HG02588 (cell line): Measurements from ENCODE around the gene CTIF.

Experiments
- ATAC-seq: cut with Tn5 transposase; IDR thresholded peaks from one replicate; pipeline ENCODE4 v1.9.1; 2021; ENCODE audit warnings: mild to moderate bottlenecking, moderate library complexity; ENCODE audit not compliant: unreplicated experiment

CTIF gene

DNA sequence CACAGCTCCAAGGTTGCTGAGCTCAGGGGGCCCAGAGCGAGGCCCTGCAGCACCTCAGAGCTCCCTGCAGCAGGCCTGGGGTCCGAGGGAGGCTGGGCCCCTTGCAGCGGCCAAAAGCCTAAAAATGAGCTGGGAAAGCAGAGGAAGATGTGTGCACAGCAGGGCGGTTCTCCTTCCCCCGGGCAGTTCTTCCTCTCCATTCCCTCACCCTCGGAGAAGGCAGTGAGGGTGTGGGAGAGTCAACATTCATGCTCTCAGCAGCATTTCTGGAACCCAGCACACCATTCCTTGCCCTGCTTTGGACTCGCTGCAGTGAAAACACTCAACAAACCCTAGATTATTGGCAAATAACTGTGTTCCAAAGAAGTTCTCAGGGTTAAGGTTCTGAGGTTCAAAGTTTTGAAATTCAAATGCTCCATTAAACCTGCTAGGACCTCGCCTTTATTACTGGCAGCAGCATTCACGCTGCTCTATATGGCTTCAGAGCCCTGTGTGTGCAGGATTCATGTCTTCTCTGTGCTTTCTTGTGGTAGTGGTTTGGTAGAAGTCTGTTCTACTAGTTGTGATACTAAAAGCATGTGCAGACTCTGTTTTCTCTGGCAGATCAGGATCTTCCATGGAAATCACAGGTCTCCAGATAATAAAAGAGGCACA, 79.1 kb downstream of the CTIF start:
- ATAC-seq: no peak

DNA sequence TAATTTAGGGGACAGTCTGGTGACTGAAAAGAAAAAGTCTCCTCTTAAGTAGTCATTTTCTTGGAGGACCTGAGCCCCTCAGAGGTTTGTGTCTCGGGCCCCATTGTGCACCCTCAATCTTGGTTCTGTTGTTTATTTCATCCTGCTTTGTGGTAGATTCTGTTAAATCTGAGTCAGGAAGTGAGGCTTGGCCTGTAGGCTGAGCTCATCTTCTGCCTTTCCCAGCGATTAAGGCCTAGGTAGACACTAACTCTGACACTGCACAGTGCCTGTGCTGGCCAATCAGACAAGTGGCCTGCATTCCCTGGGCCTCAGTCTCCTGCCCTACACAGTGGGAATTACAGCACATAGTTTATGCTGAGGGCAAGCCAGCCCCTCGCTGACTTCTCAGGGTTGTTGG, 80.2 kb downstream of the CTIF start:
- no peak for ATAC-seq

DNA sequence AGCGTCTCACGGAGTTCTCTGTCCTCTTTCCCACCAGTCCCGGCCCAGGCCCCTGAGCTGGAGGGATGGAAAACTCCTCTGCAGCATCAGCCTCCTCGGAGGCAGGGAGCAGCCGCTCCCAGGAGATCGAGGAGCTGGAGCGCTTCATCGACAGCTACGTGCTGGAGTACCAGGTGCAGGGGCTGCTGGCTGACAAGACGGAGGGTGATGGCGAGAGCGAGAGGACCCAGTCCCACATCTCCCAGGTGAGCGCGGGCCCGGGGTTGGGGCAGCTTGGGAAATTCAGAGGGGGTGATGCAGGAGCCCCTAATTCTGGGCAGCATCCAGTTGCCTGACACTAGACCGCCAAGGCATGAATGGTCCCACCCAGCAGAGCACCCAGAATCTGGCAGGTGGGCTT, 80.7 kb downstream of the CTIF start:
- ATAC-seq: no peak

DNA sequence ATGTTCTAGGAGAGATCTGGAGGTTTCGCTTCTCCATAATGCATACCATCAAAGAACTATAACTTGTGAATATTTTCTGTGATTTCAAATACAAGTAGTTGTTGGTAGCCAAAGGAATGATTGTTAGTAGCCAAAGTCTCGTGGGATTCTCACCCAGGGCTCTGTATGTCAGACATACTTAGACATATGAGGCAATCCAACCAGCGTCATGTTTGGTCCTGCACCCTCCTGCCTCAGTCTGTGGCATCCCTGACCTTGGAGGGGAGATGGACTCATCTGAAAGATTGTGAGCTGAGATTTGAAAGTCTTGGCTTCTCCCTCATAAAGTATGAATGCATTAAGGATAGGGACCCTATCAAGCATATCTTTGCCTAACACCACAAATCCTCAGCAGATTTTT, 81.2 kb downstream of the CTIF start:
- ATAC-seq: no peak

DNA sequence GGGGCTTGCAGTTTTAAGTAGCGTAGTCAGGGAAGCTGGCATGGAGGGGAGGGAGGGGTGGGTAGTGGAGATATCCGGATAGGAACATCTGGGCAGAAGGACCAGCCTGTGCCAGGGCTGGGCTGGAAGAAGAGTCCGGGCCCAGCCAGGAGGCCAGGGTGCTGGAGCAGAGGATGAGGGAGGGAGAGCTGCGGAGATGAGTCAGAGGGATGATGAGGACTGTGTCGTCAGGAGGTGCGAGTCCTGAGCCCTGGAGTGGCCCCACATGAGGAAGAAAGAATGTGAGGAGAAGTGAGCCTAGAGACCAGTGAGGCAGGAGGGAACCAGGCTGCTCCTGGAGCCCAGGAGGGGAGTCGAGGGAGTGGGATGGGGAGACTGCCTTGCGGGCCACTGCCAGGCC, 82.4 kb downstream of the CTIF start:
- no peak for ATAC-seq

DNA sequence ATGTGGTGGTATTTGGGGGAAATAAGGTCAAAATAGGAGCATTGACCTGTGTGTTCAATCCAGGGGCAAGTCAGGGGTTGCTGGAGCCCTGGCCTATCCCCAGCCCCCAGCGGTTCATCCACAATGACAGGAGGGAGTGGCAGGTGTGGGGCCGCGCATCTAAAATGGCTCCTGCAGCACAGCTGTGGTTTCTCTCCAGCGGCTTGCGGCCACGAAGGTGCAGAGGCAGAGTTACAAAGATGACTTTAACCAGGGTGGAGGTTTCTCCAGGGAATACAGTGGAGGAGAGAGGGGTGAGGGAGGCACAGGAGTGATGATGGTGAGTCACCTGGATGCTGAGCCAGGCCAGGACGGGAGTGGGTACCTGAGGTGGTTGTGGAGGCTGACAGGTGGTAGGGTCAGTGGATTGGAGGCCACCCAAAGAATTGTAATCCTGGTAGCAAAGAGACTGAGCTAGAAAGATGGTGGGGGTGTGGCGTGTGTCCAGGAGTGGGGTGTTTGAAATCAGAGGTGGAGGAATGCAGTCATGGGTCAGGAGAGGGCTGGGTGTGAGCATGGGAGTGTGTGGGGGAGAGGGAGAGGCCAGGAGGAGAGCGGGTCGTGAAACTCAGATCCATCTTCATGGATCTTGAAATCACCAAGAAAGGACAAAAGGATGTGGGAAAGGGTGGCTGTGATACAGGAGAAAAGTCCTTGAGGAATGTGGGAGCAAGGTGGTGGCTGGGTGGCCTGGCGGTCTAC, 83.2 kb downstream of the CTIF start:
- no peak for ATAC-seq

DNA sequence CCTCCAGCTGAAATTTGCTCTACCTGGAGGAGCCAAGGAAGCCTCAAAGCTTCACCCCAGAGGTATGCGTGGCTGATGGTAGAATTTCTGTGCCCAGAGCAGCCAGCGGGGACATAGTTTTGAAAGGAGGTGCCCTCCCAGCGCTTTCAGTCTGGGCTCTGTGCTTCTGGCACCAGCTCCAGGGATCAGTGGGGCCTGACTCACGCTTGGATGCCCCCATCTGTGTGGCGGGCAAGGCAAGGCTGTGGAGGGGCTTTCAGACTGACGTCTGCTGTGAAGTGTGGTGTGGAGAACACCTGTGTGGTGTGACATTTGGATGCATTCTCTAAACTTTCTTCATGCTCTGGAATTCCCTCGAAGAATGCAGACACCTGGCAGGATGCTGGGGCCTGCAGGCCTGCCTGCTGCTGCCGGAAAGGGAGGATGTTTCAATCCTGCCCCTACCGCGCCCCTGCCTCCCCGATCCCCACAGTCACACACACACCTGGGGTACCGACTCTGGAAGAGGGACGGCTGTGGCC, 84.1 kb downstream of the CTIF start:
- no peak for ATAC-seq

DNA sequence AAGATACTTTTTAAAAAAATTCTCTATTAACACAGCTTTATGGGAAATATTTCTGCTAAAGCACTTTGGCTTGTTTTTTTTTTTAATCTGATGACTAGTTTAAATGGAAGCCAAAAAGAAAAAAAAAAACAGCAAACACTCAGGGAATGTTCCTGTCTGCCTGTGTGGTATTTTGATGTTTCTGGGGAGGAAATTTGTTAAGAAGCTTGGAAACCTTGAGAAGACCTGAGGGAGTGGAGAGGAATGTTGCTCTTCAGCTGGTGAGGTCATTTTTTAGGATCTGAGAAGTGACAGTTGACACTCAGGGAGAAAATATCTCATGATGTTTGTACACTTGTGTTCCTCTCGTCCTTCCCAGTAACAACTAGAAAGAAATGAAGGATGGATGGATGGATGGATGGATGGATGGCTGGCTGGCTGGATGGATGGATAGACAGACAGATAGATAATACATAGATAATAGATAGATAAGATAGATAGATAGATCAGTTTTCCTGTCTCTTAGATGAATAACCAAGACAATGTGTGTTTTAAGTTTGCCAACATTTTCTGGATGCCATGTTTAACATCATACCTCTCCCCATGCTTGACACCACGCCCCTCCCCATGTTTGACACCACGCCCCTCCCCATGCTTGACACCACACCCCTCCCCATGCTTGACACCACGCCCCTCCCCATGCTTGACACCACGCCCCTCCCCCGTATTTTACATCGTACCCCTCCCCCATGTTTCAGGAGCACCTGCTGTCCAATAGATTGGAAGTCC, 84.8 kb downstream of the CTIF start:
- no peak for ATAC-seq

DNA sequence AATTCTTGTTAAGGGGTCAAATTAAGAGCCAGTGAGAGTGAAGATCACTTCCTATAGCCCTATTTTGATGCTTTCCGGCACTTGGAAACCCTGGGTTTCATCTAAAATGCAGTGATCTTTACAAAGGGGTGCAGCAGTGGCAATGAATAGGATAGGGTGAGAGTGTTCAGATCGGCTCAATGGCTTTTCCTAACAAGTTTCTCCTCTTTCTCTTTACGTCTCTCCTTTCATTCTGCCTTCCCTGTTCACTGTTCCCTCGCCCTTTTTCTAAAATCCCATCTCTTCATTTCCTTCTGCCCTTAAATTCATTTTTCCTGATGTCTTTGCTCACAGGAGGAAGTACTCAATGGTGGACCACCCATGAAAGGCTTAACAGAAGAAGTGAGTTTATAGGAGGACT, 86.0 kb downstream of the CTIF start:
- no peak for ATAC-seq

DNA sequence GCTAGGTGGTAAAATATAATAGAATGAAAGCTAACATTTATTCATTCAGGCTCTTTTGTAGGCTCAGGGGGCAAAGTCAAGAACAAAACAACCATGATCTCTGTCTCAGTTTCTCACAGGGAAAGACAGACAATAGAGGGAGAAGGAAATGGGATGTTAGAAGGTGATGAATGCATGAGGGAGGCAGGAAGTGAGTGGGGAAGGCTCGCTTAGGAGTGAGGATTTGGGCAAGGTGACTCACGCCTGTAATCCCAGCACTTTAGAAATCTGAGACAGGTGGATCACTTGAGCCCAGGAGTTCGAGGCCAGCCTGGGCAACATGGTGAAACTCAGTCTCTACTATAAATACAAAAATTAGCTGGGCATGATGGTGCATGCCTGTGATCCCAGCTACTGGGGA, 88.4 kb downstream of the CTIF start:
- no peak for ATAC-seq

DNA sequence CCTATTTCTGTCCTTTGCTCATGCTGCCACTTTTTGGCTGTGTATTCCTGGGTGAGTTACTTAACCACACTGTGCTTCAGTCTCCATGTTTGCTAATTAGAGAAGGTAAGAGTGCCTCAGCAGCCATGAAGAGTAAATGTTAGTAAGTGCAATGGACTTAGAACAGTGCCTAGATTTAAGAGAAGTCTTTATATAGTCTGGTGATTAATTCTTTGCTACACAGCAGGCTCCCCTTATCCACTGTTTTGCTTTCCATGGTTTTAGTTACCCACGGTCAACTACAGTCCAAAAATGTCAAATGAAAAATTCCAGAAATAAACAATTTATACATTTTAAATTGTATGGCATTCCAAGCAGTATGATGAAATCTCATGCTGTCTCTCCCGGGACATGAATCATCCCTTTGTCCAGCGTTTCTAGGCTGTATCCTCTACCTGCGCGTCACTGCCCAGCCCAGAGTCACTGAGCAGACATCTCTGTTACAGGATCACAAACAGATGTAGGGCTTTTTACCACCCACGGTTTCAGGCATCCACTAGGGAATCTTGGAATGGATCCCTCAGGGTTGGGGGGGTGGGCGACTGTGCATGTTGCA, 91.0 kb downstream of the CTIF start:
- no peak for ATAC-seq

DNA sequence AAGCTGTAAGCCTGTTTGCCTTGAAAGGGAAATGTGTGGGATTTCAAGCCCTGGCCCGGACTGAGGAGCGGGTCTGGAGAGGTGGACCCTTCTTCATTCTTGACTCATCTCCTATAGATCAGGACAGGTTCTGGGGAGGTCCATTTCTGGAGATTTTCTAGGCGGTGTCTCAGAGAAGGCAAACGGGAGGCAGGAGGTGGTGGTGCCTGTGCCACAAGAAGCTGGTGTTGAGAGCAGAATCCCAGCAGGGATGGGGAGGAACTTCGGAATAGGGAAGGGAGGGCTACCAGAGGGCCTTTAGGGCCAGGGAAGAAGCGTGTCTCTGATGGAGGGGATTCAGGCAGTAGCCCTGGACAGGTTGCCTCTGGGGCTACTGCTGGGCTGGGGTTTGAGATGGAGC, 93.0 kb downstream of the CTIF start:
- no peak for ATAC-seq

DNA sequence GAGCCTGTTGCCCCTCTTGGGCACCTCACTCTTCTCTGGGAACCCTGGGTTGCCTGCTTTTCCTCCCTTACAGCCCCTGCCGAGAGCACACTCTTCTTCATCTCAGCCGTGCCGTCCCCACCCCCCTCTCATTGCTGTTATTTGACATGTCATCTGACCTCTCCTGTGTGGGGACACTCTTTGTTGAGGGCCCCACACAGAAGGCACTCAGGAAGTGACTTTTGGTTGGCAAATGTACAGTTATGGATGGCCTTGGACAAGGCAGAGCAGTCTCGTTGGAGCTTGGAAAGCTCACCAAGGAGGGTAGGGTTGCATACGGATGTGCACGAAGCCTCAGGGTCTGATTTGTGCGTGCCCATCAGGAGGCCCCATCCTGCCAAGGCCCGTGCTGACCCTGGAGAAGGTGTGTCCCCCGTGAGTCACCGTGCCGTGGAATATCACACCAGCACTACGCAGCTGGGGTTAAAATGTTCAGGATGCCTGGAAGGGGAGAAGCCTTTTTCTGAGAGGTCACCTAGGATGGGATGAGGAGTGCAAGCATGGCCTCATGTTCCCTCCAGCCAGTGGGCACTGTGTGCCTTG, 93.9 kb downstream of the CTIF start:
- ATAC-seq: no peak

DNA sequence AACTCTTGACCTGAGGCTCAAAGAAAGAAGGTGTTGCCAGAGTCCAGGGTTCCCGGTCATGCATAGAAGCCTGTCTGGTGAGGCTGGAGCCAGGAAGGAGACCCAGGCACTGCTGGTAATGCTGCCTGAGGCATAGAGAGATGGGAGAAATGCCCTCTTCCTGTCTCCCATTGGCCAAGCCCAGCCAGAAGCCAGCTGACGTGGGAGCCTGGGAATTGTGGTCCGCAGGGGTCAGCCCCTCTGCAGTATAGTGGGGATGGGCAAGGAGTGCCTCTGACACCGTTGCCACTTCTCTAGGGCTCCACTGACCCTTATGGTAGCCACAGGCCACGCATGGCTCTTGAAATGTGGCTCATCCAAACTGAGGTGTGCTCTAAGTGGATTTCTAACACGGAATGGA, 95.7 kb downstream of the CTIF start:
- ATAC-seq: no peak

DNA sequence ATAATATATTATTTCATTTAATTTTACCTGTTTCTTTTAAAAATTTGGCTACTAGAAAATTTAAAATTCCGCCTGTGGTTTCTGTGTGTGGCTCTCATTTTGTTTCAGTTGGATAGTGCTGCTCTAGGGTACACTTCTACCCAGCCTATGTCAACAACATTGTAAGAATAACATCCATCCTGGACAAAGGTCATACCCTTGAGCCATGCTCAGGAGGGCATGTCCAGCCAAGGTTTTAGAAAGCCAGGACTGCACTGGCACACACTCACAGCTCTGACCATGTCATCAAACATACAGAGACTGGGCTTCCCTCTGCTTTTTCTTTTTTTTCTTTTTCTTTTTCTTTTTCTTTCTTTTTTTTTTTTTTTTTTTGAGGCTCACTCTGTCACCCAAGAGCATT, 96.1 kb downstream of the CTIF start:
- ATAC-seq: no peak

DNA sequence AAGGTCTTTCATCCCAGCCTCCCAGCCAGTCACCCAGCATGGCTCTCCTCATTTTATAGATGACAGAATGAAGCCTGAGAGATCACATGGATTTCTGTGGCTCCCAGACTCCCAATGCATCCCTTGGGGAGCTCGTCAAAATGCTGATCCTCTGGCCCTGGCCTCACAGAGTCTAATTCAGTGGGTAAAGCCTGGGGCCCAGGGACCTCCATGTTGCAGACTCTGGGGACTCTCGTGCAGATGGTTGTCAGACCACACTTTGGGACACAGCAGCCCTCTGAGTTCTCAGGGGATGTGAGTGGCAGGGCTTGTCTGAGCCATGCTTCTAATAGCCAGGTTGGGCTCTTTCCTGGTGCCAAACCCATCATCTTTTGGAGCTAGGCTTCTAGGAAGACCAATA, 97.0 kb downstream of the CTIF start:
- no peak for ATAC-seq

DNA sequence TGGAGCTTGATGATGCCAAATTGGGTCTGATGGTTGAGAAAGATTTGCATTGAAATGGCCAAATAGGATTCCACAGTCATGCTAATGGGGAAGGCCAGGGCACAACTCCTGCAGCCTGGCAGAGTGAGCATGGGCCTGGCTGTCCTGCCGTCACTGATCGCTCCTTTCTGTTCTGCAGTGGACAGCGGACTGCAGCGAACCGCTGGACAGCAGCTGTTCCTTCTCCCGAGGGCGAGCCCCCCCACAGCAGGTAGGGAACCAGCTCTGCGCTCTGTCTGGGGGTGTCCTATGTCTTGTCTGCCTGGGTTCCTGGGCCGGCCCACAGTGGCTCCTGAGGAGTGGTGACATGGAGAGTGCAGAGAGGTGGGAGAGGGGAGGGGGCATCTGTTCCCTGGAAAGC, 97.6 kb downstream of the CTIF start:
- ATAC-seq: no peak

DNA sequence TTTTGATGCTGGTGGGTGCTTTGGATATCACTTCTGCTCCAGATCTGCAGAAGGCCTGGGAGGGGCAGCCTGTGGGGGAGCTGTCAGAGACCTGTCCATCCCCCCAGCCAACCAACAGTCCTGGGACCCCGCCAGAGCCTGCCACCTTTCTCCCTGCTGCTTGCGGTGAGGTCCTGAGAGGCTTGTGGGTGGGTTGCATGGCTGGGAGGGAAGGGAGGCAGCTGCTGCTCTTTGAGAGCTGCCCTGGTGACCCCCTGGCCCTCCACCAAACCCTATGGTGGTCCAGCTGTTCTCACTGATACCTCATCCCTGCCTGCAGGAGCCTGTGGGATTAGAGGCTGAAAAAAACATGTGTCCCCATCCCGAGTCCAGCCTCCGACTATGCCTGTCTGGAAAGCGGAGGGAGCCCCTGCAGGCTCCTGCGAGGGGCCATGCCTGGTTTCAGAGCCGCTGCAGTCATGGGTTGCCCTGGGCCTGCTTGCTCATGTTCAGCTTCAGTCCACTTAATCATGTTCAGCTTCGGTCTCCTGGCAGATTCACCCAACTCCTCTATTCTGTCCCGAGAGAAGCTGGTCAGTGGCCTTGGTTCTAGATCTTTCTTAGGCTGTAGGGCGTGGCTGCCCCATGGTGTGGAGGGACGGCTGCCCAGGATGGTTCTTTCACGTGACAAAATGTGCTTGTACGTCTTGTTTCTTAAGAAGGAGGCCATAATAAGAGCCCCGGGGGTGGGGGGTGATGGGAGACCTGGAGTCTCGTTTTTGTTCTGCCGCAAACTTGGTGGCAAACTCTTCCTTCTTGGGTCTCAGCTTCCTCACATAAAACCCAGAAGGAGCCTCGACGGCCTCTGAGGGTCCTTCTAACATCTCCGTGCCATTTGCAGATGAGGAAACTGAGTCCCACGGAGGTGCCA, 98.5 kb downstream of the CTIF start:
- ATAC-seq: no peak

DNA sequence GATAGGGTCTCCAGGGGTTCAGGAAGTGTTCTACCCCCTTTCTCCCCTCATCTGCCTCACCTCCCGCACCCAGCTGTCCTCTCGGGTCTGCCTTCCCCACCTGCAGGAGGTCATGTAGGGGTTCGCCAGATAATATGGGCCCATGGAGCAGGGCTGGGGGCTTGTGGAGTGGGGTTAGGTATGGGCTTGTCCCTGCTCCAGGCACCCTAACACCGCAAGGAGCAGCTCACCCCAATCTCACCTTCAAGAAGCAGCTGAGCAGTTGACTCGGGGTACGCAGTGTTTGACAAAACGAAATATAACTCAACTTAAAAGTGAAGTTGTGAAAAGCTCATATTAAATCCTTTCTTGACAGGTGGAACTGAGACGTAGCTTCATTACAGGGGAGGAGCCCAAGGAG, 99.6 kb downstream of the CTIF start:
- ATAC-seq: no peak
